Measurements from ENCODE around the gene PTRH1.
A peak's percentile ranks its signal among the peaks of the same experiment; 100 is the strongest.

PTRH1 gene

GRCh38 chr9:127700140-127700539 lies 15.3 kb downstream of the PTRH1 start:
- in situ Hi-C loops (cut with HindIII; ENCODE audit: low sequenced_read_pairs): no loop called here
- TF ChIP-seq, protein P1, sequence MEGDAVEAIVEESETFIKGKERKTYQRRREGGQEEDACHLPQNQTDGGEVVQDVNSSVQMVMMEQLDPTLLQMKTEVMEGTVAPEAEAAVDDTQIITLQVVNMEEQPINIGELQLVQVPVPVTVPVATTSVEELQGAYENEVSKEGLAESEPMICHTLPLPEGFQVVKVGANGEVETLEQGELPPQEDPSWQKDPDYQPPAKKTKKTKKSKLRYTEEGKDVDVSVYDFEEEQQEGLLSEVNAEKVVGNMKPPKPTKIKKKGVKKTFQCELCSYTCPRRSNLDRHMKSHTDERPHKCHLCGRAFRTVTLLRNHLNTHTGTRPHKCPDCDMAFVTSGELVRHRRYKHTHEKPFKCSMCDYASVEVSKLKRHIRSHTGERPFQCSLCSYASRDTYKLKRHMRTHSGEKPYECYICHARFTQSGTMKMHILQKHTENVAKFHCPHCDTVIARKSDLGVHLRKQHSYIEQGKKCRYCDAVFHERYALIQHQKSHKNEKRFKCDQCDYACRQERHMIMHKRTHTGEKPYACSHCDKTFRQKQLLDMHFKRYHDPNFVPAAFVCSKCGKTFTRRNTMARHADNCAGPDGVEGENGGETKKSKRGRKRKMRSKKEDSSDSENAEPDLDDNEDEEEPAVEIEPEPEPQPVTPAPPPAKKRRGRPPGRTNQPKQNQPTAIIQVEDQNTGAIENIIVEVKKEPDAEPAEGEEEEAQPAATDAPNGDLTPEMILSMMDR (IDR thresholded peaks at IDR 0.05; ENCODE audit: low read depth, low read length, missing control alignments): no peak
- no peak overlapping the region for H3K4me3 ChIP-seq (ENCODE audit: low read depth, low read length)
- no peak for DNase-seq (ENCODE audit: low read depth)

GRCh38 chr9:127698985-127699670 lies 16.3 kb downstream of the PTRH1 start:
- in situ Hi-C loops (cut with HindIII; ENCODE audit: low sequenced_read_pairs): no loop called here
- TF ChIP-seq, protein P1 (IDR thresholded peaks at IDR 0.05; ENCODE audit: low read depth, low read length, missing control alignments): no peak
- DNase-seq (ENCODE audit: low read depth): peak; percentile 88
- H3K4me3 ChIP-seq (ENCODE audit: low read depth, low read length): peak overlapping the region; percentile 24

GRCh38 chr9:127698386-127698785 lies 17.1 kb downstream of the PTRH1 start:
- no peak for DNase-seq (ENCODE audit: low read depth)
- TF ChIP-seq, protein P1 (IDR thresholded peaks at IDR 0.05; ENCODE audit: low read depth, low read length, missing control alignments): no peak
- in situ Hi-C loops (cut with HindIII; ENCODE audit: low sequenced_read_pairs): no loop called here

GRCh38 chr9:127697575-127697974 lies 17.9 kb downstream of the PTRH1 start:
- no peak overlapping the region for H3K4me3 ChIP-seq (ENCODE audit: low read depth, low read length)
- TF ChIP-seq, protein P1 (IDR thresholded peaks at IDR 0.05; ENCODE audit: low read depth, low read length, missing control alignments): no peak
- in situ Hi-C loops (cut with HindIII; ENCODE audit: low sequenced_read_pairs): no loop called here
- DNase-seq (ENCODE audit: low read depth): no peak

More at GRCh38 chr9:127698386-127698785, 17.1 kb downstream of the PTRH1 start:
- no peak overlapping the region for H3K4me3 ChIP-seq (ENCODE audit: low read depth, low read length)

DNA sequence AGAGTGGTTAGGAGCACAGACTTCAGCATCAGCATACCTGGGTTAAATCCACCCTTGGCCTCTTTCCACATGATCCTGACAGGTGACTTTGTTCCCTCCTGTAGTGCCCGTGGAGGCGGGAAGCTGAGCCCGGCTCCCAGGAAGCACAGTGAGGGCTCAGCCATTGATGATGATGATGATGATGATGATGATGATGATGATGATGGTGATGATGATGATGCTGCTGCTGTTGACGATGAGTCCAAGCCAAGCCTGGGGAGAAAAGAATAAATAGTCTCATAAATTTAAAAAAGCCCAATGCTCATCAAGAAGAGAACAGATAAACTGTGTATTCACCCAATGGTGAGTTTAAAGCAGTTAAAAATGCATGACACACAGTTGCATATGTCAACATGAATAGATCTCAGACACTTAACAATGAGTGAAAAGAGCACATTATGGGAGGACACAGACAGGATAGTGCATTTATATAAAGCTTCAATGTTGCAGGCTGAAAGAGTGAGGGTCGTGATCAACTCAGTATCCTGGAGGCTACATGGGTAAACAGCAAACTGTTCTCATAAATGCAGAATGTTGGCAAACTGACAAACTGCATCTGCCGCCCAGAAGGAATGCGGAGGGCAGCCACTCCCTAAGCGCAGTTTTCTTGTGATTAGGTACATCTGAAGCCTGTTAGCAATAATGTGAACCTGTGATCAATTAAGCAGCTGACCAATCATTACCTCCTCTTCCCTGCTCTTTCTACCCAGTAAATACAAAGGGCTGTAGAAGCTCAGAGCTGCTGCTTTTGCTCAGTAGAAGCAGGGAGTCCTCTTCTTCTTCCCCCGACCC lies 20.4 kb downstream of the PTRH1 start:
- in situ Hi-C loops (cut with HindIII; ENCODE audit: low sequenced_read_pairs): no loop called here
- DNase-seq (ENCODE audit: low read depth): no peak
- TF ChIP-seq, protein P1 (IDR thresholded peaks at IDR 0.05; ENCODE audit: low read depth, low read length, missing control alignments): no peak
- no peak overlapping the region for H3K4me3 ChIP-seq (ENCODE audit: low read depth, low read length)

DNA sequence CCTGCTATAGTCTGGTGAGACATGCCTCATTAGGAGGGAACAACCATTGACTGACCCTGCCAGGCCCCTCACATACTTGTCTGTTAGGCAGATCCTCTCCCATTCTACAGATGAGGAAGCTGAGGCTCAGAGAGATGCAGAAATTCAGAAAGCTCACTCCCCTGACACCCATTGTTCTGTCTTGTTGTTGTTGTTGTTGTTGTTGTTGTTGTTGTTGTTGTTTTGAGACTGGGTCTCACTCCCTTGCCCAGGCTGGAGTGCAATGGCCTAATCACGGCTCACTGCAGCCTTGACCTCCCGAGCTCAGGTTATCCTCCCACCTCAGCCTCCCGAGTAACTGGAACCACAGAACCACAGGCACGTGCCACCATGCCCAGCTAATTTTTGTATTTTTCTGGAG lies 21.8 kb downstream of the PTRH1 start:
- no peak for DNase-seq (ENCODE audit: low read depth)
- no peak overlapping the region for H3K4me3 ChIP-seq (ENCODE audit: low read depth, low read length)
- TF ChIP-seq, protein P1 (IDR thresholded peaks at IDR 0.05; ENCODE audit: low read depth, low read length, missing control alignments): no peak
- in situ Hi-C loops (cut with HindIII; ENCODE audit: low sequenced_read_pairs): no loop called here

Measured in astrocyte of the cerebellum (primary cell).